ENCODE results near the gene FLAD1. TPM values are rescaled to one million over a fixed set of nuclear protein-coding genes. Genes with fewer than 3 reads are reported as not detected.

FLAD1 gene
- 33.4 and 41.9 TPM in 2 replicates for total RNA-seq (2014; rRNA removed; shearing (Covaris generic); ENCODE audit: low replicate concordance)

- peak; percentile 99 for DNase-seq (ENCODE audit: low read depth)
- in situ Hi-C loops (cut with HindIII; ENCODE audit: low pct_unique_long_range_greater_than_20kb, low sequenced_read_pairs) = no loop called here
These were observed at the start of gene FLAD1 for GRCh38 chr1:154982897-154983648. Gene FLAD1 (plus strand): TSS chr1:154983344. CDS start chr1:154983695, 351 bp downstream.

GRCh38 chr1:154934358-154934948, 48.7 kb upstream of the FLAD1 start:
- in situ Hi-C loops (cut with HindIII; ENCODE audit: low pct_unique_long_range_greater_than_20kb, low sequenced_read_pairs) = no loop called here
- DNase-seq (ENCODE audit: low read depth) = no peak

DNA sequence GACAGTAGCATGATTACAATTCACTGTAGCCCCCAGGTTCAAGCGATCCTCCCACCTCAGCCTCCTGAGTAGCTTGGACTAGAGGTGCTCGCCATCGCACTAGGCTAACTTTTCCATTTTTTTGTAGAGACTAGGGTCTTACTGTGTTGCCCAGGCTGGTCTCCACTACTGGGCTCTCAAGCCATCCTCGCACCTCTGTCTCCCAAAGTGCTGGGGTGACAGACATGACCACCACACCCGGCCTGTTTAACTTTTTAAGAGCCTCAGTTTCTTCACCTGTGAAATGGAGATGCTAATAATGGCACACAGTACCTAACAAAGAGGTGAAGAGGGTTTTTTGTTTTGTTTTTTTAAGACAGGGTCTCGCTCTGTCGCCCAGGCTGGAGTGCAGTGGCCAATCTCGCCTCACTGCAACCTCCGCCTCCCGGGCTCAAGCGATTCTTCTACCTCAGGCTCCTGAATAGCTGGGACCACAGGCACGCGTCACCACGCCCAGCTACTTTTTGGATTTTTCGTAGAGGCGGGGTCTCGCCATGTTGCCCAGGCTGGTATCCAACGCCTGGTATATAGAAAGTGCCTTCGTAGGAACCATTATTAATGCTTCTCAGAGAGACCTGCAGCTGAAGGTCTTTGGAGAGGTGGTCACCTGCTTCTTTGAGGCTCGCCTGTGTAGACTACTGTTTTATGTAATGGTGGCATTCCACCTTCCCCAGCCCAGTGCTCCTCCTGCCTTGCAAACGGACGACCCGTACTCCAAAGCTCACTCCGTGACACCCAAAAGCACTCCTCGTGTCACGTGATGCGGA, 47.2 kb upstream of the FLAD1 start:
- in situ Hi-C loops (cut with HindIII; ENCODE audit: low pct_unique_long_range_greater_than_20kb, low sequenced_read_pairs) = no loop called here
- DNase-seq (ENCODE audit: low read depth) = no peak

DNA sequence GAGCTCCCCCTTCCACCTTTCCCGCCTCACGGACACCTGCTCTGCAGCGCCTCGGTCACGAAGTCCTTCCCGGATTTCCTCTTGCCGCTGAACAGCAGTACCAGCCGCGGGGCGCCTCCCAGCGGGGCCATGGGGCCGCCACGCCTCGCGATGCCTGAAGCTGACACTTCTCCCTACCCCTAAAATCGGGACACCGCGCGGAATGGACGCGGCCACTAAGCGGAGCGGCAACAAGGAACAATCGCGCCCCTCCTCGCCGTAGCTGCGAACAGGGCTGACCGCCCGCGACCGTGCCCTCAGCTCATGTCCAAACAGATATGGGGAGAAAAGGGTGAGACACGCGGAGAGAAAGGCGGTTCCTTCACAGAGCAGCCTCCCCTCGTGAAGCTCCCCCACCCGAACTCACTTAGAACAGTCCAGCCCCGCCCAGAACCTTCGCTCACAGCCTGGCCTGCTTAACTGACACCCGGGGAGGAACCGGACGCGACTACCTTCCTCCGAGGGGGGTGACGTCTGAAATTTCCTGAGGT, 46.5 kb upstream of the FLAD1 start, which contains the start of gene PMVK:
PMVK (minus strand) TSS at position 165 of the 530 bp plus-strand sequence; CDS start at position 131, 34 bp downstream.
- in situ Hi-C loops (cut with HindIII; ENCODE audit: low pct_unique_long_range_greater_than_20kb, low sequenced_read_pairs) = no loop called here
- peak; percentile 97 for DNase-seq (ENCODE audit: low read depth)

DNA sequence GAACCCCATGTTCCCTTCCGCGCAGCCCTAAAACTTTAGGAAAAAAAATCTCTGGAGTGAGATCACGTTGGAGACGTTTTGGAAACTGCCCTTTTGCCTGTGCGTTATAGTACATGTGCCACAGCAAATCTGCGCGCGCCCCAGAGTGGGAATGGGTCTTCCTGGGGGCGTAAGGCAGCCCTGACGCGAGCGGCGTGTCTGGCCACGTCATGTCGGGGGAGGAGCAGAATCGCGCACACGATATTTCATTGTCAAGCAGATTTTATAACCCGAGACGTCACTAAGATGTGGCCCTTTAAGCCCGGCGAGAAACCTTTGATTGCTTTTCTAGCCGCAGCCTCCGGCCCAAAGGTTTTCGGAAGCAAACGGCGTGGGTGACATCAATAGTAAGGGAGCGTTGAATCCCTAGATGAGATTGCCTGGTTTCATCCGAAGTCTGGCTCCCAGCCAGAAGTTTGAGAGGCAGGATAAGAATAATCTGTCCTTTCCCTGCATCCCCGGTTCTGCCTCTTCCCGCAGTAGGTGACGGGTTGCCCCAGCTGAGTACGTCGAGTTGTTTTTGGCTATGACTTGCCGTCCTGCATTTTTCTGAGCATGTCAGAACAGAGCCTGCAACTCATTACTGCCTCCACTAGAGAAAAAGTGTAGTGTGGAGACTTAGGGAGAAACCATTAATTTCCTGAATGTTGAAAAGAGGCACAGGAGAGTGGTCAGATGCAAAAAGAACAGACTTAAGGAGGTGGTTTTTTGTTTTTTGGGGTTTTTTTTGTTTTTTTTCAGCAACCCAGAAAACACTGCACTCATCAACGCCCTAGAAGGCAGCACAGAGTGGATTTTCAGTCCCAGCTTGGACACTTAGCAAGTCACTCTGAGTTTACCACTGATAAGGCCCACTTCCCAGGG, 45.8 kb upstream of the FLAD1 start:
- in situ Hi-C loops (cut with HindIII; ENCODE audit: low pct_unique_long_range_greater_than_20kb, low sequenced_read_pairs) = no loop called here
- peak; percentile 94 for DNase-seq (ENCODE audit: low read depth)

- in situ Hi-C loops (cut with HindIII; ENCODE audit: low pct_unique_long_range_greater_than_20kb, low sequenced_read_pairs) = no loop called here
These were observed 45.2 kb upstream of the FLAD1 start for GRCh38 chr1:154937988-154938386.

DNA sequence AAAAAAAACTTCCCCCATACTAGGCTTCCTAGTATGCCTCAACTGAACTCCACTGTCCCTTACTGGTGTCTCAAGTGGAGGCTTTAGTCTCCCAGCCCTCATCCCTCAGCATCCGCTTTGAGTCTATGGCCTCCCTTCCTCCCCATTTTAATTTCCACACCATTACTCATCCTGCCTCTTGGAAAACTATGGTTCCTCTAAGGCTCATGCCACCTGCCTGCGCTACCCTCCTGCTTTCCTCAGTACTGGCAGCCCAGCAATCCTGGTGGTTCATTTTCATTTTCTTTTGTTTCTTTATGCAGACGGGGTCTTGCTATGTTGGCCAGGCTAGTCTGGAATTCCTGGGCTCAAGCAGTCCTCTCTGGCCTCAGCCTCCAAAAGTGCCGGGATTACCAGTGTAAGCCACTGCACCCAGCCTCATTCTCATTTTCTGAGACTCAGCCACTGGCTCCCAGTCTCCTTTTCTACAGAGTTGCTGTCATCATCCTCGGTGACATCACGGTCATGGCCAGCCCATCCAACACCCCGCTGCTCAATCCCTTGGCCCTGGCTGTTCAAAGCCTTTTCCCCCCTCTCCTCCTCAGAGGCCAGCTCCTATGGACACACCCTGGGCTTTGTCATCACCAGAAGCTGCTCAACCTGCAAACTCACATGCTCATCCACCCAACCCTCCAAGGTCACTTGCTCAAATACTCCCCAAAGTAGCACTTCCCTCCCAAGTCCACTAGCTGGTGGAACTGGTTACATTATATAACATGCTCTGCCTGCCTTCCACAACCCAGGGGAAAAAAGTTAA, 44.3 kb upstream of the FLAD1 start:
- in situ Hi-C loops (cut with HindIII; ENCODE audit: low pct_unique_long_range_greater_than_20kb, low sequenced_read_pairs) = no loop called here
- no peak for DNase-seq (ENCODE audit: low read depth)

More at GRCh38 chr1:154937988-154938386, 45.2 kb upstream of the FLAD1 start:
- no peak for DNase-seq (ENCODE audit: low read depth)

DNA sequence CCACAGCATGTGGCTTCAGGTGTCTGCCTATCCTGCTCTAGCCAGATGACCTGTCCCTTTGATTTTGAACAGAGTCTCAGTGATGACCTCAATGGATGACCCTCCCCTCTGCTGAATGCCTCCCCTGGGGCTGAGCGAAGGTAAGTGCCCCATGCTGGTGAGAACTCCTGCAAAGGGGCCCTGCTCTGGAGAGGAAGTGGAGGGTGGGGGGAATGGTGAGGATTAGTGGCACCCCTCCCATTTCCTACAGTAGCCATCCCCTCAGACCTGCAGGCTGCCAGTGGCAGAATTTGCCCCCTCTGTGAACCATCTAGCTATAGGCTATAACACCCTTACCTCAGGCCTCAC, 43.0 kb upstream of the FLAD1 start:
- in situ Hi-C loops (cut with HindIII; ENCODE audit: low pct_unique_long_range_greater_than_20kb, low sequenced_read_pairs) = no loop called here

DNA sequence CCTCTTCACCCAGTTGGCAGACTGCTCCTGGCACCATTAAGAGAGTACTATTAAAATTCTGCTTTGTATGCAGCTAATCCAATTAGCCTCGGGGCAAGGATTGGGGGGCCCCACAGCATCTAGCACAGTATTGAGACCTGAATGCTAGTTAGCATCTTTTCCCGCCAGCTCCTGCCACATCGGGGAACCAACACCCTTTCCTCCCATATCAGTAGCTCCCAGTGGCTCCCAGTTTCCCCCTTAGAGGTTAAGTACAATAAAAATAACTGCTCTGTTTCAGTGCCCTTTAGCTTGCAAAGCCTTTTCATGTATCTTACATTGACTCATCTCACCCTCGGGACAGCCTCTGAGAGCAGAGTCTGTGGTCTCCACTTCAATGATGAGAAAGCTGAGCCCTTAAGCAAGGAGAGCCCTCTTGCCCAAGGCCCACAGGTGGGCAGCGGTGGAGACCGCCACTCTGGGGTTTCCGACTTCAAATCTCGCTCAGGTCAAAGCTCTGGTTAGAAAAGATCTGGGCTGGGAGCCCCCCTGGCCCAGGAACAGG, 42.4 kb upstream of the FLAD1 start:
- no peak for DNase-seq (ENCODE audit: low read depth)
- in situ Hi-C loops (cut with HindIII; ENCODE audit: low pct_unique_long_range_greater_than_20kb, low sequenced_read_pairs) = no loop called here

More for the DNA sequence above, 43.0 kb upstream of the FLAD1 start:
- no peak for DNase-seq (ENCODE audit: low read depth)

- DNase-seq (ENCODE audit: low read depth) = no peak
These were observed 41.7 kb upstream of the FLAD1 start for GRCh38 chr1:154941333-154942013.

DNA sequence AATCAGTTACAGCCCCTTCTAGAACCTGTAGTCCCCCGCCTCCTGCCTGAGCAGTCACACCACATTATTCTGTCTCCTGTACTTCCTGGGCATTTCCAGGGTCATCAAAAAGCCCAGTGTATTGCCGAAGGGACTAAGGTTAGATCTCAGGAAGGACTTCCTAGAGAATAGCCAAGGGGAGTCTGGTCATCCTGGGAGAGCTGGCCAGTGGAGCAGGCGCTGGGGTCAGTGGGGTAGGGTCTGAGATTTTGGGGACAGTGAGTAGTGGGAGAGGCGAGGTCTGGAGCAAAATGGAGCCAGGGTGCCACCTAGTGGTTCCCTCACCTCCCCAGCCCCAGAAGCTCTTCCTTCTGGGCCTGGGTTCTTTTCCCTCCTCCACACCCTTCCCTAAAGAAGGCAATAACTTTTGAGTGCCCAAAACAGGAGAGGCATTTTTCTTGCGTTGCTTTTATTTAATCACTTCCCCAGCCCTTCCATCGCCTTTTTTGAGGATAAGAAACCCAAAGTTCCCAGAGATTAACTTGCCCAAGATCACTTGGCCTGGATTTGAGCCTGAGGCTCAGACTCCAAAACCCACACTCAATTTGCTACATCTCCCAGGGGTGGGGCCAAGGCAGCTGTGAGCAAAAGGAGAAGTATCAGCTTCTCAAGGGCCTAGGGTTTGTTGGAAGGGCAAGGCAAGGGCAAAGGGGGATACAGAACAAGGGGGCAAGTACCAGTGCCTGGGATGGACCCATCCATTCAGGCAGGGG, 39.3 kb upstream of the FLAD1 start:
- no peak for DNase-seq (ENCODE audit: low read depth)

More at GRCh38 chr1:154941333-154942013, 41.7 kb upstream of the FLAD1 start:
- in situ Hi-C loops (cut with HindIII; ENCODE audit: low pct_unique_long_range_greater_than_20kb, low sequenced_read_pairs) = no loop called here

DNA sequence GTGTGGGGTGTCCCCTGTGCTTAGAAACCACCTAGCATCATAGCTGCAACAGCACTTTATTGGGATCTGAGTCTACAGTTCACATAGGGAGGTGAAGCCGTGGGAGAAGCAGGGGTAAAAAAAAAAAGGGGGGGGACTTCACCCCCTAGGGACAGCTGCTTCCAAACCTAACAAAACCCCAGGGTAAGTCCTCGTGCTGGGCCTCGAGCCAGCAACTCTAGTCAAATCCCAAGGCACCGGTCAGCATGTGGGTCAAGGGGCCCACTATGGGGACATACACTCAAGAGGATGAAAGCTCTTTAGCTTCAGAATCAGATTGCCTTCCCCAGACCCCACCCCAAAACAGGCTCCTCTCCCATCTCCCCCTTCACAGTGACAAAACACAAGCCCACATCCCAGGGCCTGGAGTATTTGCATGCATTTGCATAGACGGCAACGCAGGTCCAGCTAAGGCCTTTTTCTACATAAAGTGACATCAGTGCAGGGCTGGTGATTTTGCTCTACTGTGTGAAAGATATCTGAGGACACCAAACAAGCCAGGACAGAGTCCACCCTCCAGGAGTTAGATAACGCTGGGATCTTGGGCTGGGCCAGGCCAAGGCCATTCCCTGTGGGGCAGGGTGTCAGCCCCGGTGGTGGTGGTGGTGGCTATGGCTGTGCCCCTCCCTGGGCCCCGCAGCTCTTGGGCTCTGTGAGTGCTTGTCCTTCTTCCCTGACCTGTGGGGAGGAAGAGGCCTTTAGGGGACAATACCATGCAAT, 38.6 kb upstream of the FLAD1 start:
- DNase-seq (ENCODE audit: low read depth) = no peak
- in situ Hi-C loops (cut with HindIII; ENCODE audit: low pct_unique_long_range_greater_than_20kb, low sequenced_read_pairs) = no loop called here

More for the DNA sequence above, 39.3 kb upstream of the FLAD1 start:
- in situ Hi-C loops (cut with HindIII; ENCODE audit: low pct_unique_long_range_greater_than_20kb, low sequenced_read_pairs) = no loop called here

GRCh38 chr1:154945160-154945961, 37.8 kb upstream of the FLAD1 start:
- no peak for DNase-seq (ENCODE audit: low read depth)
- in situ Hi-C loops (cut with HindIII; ENCODE audit: low pct_unique_long_range_greater_than_20kb, low sequenced_read_pairs) = no loop called here
